NCI-H1436 (cell line): ENCODE measurements around the gene CD226.
"Not testable (repeated sequence)": the region's sequence is repeated elsewhere in the genome, so short reads cannot be mapped to it uniquely, and the experiment has no call there.

Experiments
- DNase-seq: peaks from one replicate; lab custom pipeline; 2025; lab: John Stamatoyannopoulos, UW

The CD226 gene

GRCh38 chr18:69872661-69873060, 75.0 kb downstream of the CD226 start:
- no peak for DNase-seq

- no peak for DNase-seq
Measured at GRCh38 chr18:69871363-69871762, 76.3 kb downstream of the CD226 start.

- DNase-seq: no peak
Measured at GRCh38 chr18:69870736-69871135, 76.9 kb downstream of the CD226 start.

- no peak for DNase-seq
Measured at GRCh38 chr18:69866212-69866611, 81.5 kb downstream of the CD226 start.

- no peak for DNase-seq
Measured at GRCh38 chr18:69865776-69866175, 81.9 kb downstream of the CD226 start.

GRCh38 chr18:69864802-69865201, 82.9 kb downstream of the CD226 start:
- not testable (repeated sequence) for DNase-seq

GRCh38 chr18:69858897-69859296, 88.8 kb downstream of the CD226 start:
- no peak for DNase-seq

GRCh38 chr18:69854455-69854854, 93.2 kb downstream of the CD226 start:
- no peak for DNase-seq

GRCh38 chr18:69853051-69853450, 94.6 kb downstream of the CD226 start:
- DNase-seq: no peak

- DNase-seq: peak; percentile 51
Measured at GRCh38 chr18:69845593-69846506, 101.8 kb downstream of the CD226 start.

- DNase-seq: no peak
Measured at GRCh38 chr18:69844656-69845055, 103.0 kb downstream of the CD226 start.

- DNase-seq: peak; percentile 64
Measured at GRCh38 chr18:69843015-69843414, 104.7 kb downstream of the CD226 start.

- DNase-seq: no peak
Measured at GRCh38 chr18:69841117-69841516, 106.6 kb downstream of the CD226 start.

GRCh38 chr18:69840445-69840844, 107.2 kb downstream of the CD226 start:
- DNase-seq: no peak

GRCh38 chr18:69840001-69840400, 107.7 kb downstream of the CD226 start:
- no peak for DNase-seq

GRCh38 chr18:69839497-69839896, 108.2 kb downstream of the CD226 start:
- no peak for DNase-seq

- DNase-seq: no peak
Measured at GRCh38 chr18:69838620-69839411, 108.9 kb downstream of the CD226 start.

GRCh38 chr18:69838003-69838402, 109.7 kb downstream of the CD226 start:
- no peak for DNase-seq

- DNase-seq: not testable (repeated sequence)
Measured at GRCh38 chr18:69834980-69835379, 112.7 kb downstream of the CD226 start.

GRCh38 chr18:69830189-69830588, 117.5 kb downstream of the CD226 start:
- no peak for DNase-seq

- DNase-seq: no peak
Measured at GRCh38 chr18:69820538-69820937, 127.1 kb downstream of the CD226 start.

- no peak for DNase-seq
Measured at GRCh38 chr18:69819460-69819859, 128.2 kb downstream of the CD226 start.

GRCh38 chr18:69817335-69817940, 130.2 kb downstream of the CD226 start:
- DNase-seq: no peak
